Loucy (cell line): ENCODE measurements around the gene TNNC2.
A peak's percentile ranks its signal among the peaks of the same experiment; 100 is the strongest.
"Not testable (repeated sequence)": the region's sequence is repeated elsewhere in the genome, so short reads cannot be mapped to it uniquely, and the experiment has no call there.

Experiments used
- H2AFZ ChIP-seq: fragments of 200-600 bp; sonication (generic); 2 replicates; pipeline ENCODE4 v1.6.0; 2016; ENCODE audit warnings: antibody characterized with exemption, mild to moderate bottlenecking, low read length, moderate library complexity
- H3F3A ChIP-seq: fragments of 200-600 bp; 2 replicates; pipeline ENCODE4 v1.6.0; 2016; ENCODE audit warnings: antibody characterized with exemption, low read depth, mild to moderate bottlenecking
- H3K27me3 ChIP-seq: fragments of 200-600 bp; sonication (generic); 2 replicates; pipeline ENCODE4 v1.6.1; 2014; ENCODE audit warnings: low read length, mild to moderate bottlenecking; ENCODE audit not compliant: insufficient read depth, poor library complexity, severe bottlenecking
- H3K36me3 ChIP-seq: fragments of 200-600 bp; sonication (generic); 2 replicates; pipeline ENCODE4 v1.6.1; 2016; ENCODE audit warnings: low read length; ENCODE audit not compliant: insufficient read depth
- H3K4me1 ChIP-seq: fragments of 200-600 bp; sonication (generic); 2 replicates; pipeline ENCODE4 v1.5.1; 2014; ENCODE audit warnings: low read length, mild to moderate bottlenecking; ENCODE audit not compliant: insufficient read depth, poor library complexity, severe bottlenecking
- H3K4me2 ChIP-seq: fragments of 200-600 bp; sonication (generic); 2 replicates; pipeline ENCODE4 v1.6.0; 2014; ENCODE audit warnings: antibody characterized with exemption, low read length, low read depth, mild to moderate bottlenecking; ENCODE audit not compliant: poor library complexity, severe bottlenecking
- H3K4me3 ChIP-seq: fragments of 200-600 bp; sonication (generic); 2 replicates; pipeline ENCODE4 v1.5.1; 2014; ENCODE audit warnings: low read length, mild to moderate bottlenecking, mixed read lengths; ENCODE audit not compliant: poor library complexity, severe bottlenecking
- H3K79me2 ChIP-seq: fragments of 200-600 bp; sonication (generic); 2 replicates; pipeline ENCODE4 v1.6.1; 2014; ENCODE audit warnings: low read length; ENCODE audit not compliant: insufficient read depth
- H3K9ac ChIP-seq: fragments of 200-600 bp; sonication (generic); 2 replicates; pipeline ENCODE4 v1.6.0; 2014; ENCODE audit warnings: mild to moderate bottlenecking, low read depth, low read length, moderate library complexity; ENCODE audit not compliant: poor library complexity, severe bottlenecking
- H3K9me2 ChIP-seq: fragments of 200-600 bp; sonication (generic); replicated peaks from 2 replicates; pipeline ENCODE4 v1.6.1; 2016; ENCODE audit warnings: low read depth, low read length, mixed read lengths
- H3K9me3 ChIP-seq: fragments of 200-600 bp; sonication (generic); 2 replicates; pipeline ENCODE4 v1.6.1; 2014; ENCODE audit warnings: mild to moderate bottlenecking, antibody characterized with exemption, low read length, low read depth; ENCODE audit not compliant: insufficient read depth
- H4K20me1 ChIP-seq: fragments of 200-600 bp; sonication (generic); 2 replicates; pipeline ENCODE4 v1.6.0; 2014; ENCODE audit warnings: antibody characterized with exemption, low read length, mild to moderate bottlenecking; ENCODE audit not compliant: insufficient read depth, poor library complexity, severe bottlenecking
- EZH2phosphoT487 ChIP-seq: fragments of 200-600 bp; IDR thresholded peaks from 2 replicates; pipeline ENCODE4 v1.6.1; 2018; ENCODE audit warnings: antibody characterized with exemption, mild to moderate bottlenecking, moderate library complexity, borderline replicate concordance
- TF ChIP-seq, protein P1 (sequence below): fragments of 200-600 bp; sonication (generic); conservative IDR thresholded peaks from 2 replicates; pipeline ENCODE4 v1.5.1; 2014; ENCODE audit warnings: mild to moderate bottlenecking, antibody characterized with exemption, low read length

Gene TNNC2

GRCh38 chr20:45833030-45833882, 6.1 kb upstream of the TNNC2 start, which contains the start of gene SNX21:
Gene SNX21 (plus strand): TSS chr20:45833799. CDS start chr20:45833920, 121 bp downstream.
- H3K4me2 ChIP-seq, result peak within 1 kb of the TSS; percentile 58
- no peaks in the 10 kb centered on the region for H3F3A ChIP-seq
- TF ChIP-seq, protein P1, sequence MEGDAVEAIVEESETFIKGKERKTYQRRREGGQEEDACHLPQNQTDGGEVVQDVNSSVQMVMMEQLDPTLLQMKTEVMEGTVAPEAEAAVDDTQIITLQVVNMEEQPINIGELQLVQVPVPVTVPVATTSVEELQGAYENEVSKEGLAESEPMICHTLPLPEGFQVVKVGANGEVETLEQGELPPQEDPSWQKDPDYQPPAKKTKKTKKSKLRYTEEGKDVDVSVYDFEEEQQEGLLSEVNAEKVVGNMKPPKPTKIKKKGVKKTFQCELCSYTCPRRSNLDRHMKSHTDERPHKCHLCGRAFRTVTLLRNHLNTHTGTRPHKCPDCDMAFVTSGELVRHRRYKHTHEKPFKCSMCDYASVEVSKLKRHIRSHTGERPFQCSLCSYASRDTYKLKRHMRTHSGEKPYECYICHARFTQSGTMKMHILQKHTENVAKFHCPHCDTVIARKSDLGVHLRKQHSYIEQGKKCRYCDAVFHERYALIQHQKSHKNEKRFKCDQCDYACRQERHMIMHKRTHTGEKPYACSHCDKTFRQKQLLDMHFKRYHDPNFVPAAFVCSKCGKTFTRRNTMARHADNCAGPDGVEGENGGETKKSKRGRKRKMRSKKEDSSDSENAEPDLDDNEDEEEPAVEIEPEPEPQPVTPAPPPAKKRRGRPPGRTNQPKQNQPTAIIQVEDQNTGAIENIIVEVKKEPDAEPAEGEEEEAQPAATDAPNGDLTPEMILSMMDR, result no peak
- TF ChIP-seq EZH2phosphoT487, result no peak
- no peaks in the 10 kb centered on the region for H3K9me2 ChIP-seq
- H3K27me3 ChIP-seq, result no peaks in the 10 kb centered on the region
- H2AFZ ChIP-seq, result peak within 1 kb of the TSS; percentile 58
- peak within 1 kb of the TSS; percentile 54 for H3K4me3 ChIP-seq
- no peaks in the 10 kb centered on the region for H3K79me2 ChIP-seq
- no peaks in the 10 kb centered on the region for H3K36me3 ChIP-seq
- no peaks in the 10 kb centered on the region for H4K20me1 ChIP-seq
- peaks cover 8% of the 10 kb centered on the region for H3K4me1 ChIP-seq
- peak within 1 kb of the TSS; percentile 55 for H3K9ac ChIP-seq
- no peaks in the 10 kb centered on the region for H3K9me3 ChIP-seq

- Histone ChIP-seq H4K20me1 (no peaks in the 10 kb centered on the region), H3F3A (no peaks in the 10 kb centered on the region), H3K4me3 (no peak overlapping the region), H3K4me1 (peaks cover 8% of the 10 kb centered on the region), H3K36me3 (no peaks in the 10 kb centered on the region), H2AFZ (no peak overlapping the region), H3K27me3 (no peaks in the 10 kb centered on the region), H3K9me3 (no peaks in the 10 kb centered on the region), H3K9ac (no peak overlapping the region), H3K4me2 (peak overlapping the region; percentile 58), H3K9me2 (no peaks in the 10 kb centered on the region), H3K79me2 (no peaks in the 10 kb centered on the region)
- TF ChIP-seq, protein P1, result no peak
- TF ChIP-seq EZH2phosphoT487, result no peak
Measured at GRCh38 chr20:45832619-45833018, 5.5 kb upstream of the TNNC2 start.

DNA sequence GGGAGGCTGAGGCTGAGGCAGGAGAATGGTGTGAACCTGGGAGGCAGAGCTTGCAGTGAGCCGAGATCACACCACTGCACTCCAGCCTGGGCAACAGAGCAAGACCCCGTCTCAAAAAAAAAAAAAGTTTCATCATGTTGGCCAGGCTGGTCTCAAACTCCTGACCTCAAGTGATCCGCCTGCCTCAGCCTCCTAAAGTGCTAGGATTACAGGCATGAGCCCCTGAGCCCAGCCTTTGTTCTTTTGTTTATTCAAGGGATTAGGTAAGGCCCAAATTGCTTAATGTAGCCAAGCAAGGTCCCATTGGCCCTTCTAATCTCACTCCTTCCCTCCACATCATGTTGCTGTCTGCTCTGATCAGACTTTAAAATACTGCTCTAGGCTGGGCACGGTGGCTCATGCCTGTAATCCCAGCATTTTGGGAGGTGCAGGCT, 2.6 kb upstream of the TNNC2 start:
- H4K20me1 ChIP-seq, H2AFZ ChIP-seq, H3K4me3 ChIP-seq, H3K36me3 ChIP-seq, H3K27me3 ChIP-seq, H3K4me2 ChIP-seq, H3K4me1 ChIP-seq, H3K9me3 ChIP-seq, H3K9me2 ChIP-seq, H3F3A ChIP-seq, H3K79me2 ChIP-seq, H3K9ac ChIP-seq: not testable (repeated sequence)
